CD4-positive, alpha-beta T cell treated with Interleukin-17A for 4 hours (primary cell): Measurements from ENCODE around the gene APOA5.
A peak's percentile ranks its signal among the peaks of the same experiment; 100 is the strongest.
"Not testable (repeated sequence)": the region's sequence is repeated elsewhere in the genome, so short reads cannot be mapped to it uniquely, and the experiment has no call there.

ENCODE experiments used
- DNase-seq: peaks from one replicate; pipeline ENCODE4 v3.0.0-alpha.2; 2020; ENCODE audit warnings: mixed read lengths

The APOA5 gene

GRCh38 chr11:116791813-116792143, at the start of gene APOA5:
Gene APOA5, minus strand, starts transcription at chr11:116791879. Its CDS starts 19 bp downstream, at chr11:116791860.
- no peak for DNase-seq

- DNase-seq: no peak
These were observed 49.1 kb upstream of the APOA5 start for GRCh38 chr11:116840746-116841296.

GRCh38 chr11:116840224-116840745, 48.6 kb upstream of the APOA5 start:
- DNase-seq: peak; percentile 18

GRCh38 chr11:116838321-116839084, 46.8 kb upstream of the APOA5 start:
- DNase-seq: no peak

GRCh38 chr11:116837231-116838091, 45.8 kb upstream of the APOA5 start, which contains the start of gene APOA1:
Gene APOA1, minus strand, starts transcription at chr11:116837622. Its CDS starts 235 bp downstream, at chr11:116837387.
- no peak for DNase-seq

- no peak for DNase-seq
These were observed 44.9 kb upstream of the APOA5 start for GRCh38 chr11:116836632-116836991.

GRCh38 chr11:116835791-116836631, 44.3 kb upstream of the APOA5 start:
- DNase-seq: peak; percentile 85

- DNase-seq: no peak
These were observed 43.5 kb upstream of the APOA5 start for GRCh38 chr11:116835042-116835772.

- DNase-seq: not testable (repeated sequence)
These were observed 42.9 kb upstream of the APOA5 start for GRCh38 chr11:116834535-116835041.

- DNase-seq: no peak
These were observed 42.3 kb upstream of the APOA5 start for GRCh38 chr11:116833816-116834534.

GRCh38 chr11:116833491-116833815, 41.8 kb upstream of the APOA5 start:
- no peak for DNase-seq

- DNase-seq: no peak
These were observed 40.9 kb upstream of the APOA5 start for GRCh38 chr11:116832350-116833290.

GRCh38 chr11:116831790-116832349, 40.2 kb upstream of the APOA5 start:
- no peak for DNase-seq

GRCh38 chr11:116830184-116830912, 38.7 kb upstream of the APOA5 start:
- DNase-seq: no peak

- DNase-seq: no peak
These were observed 38.0 kb upstream of the APOA5 start, which contains the start of gene APOC3 for GRCh38 chr11:116829525-116830183. Gene APOC3, plus strand, starts transcription at chr11:116829907. Its CDS starts 676 bp downstream, at chr11:116830583.

GRCh38 chr11:116828632-116829524, 37.2 kb upstream of the APOA5 start:
- DNase-seq: no peak

- DNase-seq: no peak
These were observed 35.8 kb upstream of the APOA5 start for GRCh38 chr11:116827461-116827860.
